ENCODE results near the gene ASGR2.
"Not testable (repeated sequence)": the region's sequence is repeated elsewhere in the genome, so short reads cannot be mapped to it uniquely, and the experiment has no call there.

Gene ASGR2

GRCh38 chr17:7123844-7124243 is 9.2 kb upstream of the ASGR2 start:
- DNase-seq, result no peak

- DNase-seq, result no peak
Observed at GRCh38 chr17:7122381-7122780, 7.8 kb upstream of the ASGR2 start.

GRCh38 chr17:7120635-7121034 is 6.0 kb upstream of the ASGR2 start:
- peak; percentile 64 for DNase-seq

GRCh38 chr17:7120123-7120522 is 5.5 kb upstream of the ASGR2 start:
- DNase-seq, result no peak

GRCh38 chr17:7119314-7119713 is 4.7 kb upstream of the ASGR2 start:
- DNase-seq, result no peak

- peak; percentile 82 for DNase-seq
Observed at GRCh38 chr17:7114875-7115614, 423 bp upstream of the ASGR2 start.

GRCh38 chr17:7113273-7114071 is 1.1 kb downstream of the ASGR2 start:
- DNase-seq, result no peak

- DNase-seq, result no peak
Observed at GRCh38 chr17:7112510-7113108, 2.0 kb downstream of the ASGR2 start.

GRCh38 chr17:7111784-7112509 is 2.7 kb downstream of the ASGR2 start:
- no peak for DNase-seq

- DNase-seq, result no peak
Observed at GRCh38 chr17:7110617-7111306, 3.9 kb downstream of the ASGR2 start.

GRCh38 chr17:7109461-7110322 is 4.9 kb downstream of the ASGR2 start:
- no peak for DNase-seq

- DNase-seq, result no peak
Observed at GRCh38 chr17:7108981-7109380, 5.6 kb downstream of the ASGR2 start.

GRCh38 chr17:7108560-7108925 is 6.1 kb downstream of the ASGR2 start:
- no peak for DNase-seq

- no peak for DNase-seq
Observed at GRCh38 chr17:7107795-7108559, 6.6 kb downstream of the ASGR2 start.

- DNase-seq, result no peak
Observed at GRCh38 chr17:7107012-7107754, 7.4 kb downstream of the ASGR2 start.

- no peak for DNase-seq
Observed at GRCh38 chr17:7102421-7102820, 12.2 kb downstream of the ASGR2 start.

- DNase-seq, result no peak
Observed at GRCh38 chr17:7101531-7101930, 13.1 kb downstream of the ASGR2 start.

- DNase-seq, result not testable (repeated sequence)
Observed at GRCh38 chr17:7100641-7101379, 13.8 kb downstream of the ASGR2 start.

GRCh38 chr17:7098802-7099459 is 15.7 kb downstream of the ASGR2 start:
- no peak for DNase-seq

Measured in hematopoietic multipotent progenitor cell treated with erythropoietin and hydrocortisone succinate and interleukin-3 and kit ligand, for 4 days (in vitro differentiated cells).